ENCODE results near the gene LRRC3. TPM values are rescaled to one million over a fixed set of nuclear protein-coding genes. Genes with fewer than 3 reads are reported as not detected.
A peak's percentile ranks its signal among the peaks of the same experiment; 100 is the strongest.

LRRC3 gene
- total RNA-seq, 4 donors from 2014 or later: 1.7 to 6.6 (median 2.2) TPM

DNA sequence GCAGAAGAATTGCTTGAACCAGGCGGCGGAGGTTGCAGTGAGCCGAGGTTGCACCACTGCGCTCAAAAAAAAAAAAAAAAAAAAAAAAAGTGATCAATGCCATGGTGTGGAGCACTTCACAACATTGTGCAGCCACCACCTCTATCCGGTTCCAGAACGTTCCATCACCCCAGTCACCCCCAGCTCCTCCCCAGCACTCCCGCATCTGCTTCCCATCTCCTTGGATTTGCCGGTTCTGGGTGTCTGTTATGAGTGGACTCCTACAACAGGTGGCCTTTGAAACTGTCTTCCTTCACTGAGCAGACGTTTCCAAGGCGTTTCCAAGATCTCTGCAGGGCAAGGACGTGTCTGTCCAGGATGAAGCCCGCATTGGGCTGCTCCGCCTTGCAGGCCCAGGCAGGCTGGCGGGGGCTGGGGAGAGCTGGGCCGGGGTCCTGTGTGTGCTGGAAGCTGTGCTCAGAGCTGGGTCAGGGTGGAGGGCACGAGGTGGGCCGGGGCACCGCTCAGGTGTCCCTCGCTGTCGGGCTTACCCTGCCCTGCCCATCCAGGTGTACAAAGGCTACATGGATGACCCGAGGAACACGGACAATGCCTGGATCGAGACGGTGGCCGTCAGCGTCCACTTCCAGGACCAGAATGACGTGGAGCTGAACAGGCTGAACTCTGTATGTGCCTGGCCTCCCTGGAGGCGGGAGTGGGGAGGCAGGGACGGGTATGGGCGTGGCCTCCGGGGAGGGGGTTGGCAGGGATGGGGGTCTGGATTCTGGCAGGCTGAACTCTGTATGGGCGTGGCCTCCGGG, 14.9 kb upstream of the LRRC3 start:
- peak in 1 of 3 donors; percentile 32 for DNase-seq
- TF ChIP-seq POLR2A (IDR thresholded peaks at IDR 0.05): no peak
- TF ChIP-seq, protein P1, sequence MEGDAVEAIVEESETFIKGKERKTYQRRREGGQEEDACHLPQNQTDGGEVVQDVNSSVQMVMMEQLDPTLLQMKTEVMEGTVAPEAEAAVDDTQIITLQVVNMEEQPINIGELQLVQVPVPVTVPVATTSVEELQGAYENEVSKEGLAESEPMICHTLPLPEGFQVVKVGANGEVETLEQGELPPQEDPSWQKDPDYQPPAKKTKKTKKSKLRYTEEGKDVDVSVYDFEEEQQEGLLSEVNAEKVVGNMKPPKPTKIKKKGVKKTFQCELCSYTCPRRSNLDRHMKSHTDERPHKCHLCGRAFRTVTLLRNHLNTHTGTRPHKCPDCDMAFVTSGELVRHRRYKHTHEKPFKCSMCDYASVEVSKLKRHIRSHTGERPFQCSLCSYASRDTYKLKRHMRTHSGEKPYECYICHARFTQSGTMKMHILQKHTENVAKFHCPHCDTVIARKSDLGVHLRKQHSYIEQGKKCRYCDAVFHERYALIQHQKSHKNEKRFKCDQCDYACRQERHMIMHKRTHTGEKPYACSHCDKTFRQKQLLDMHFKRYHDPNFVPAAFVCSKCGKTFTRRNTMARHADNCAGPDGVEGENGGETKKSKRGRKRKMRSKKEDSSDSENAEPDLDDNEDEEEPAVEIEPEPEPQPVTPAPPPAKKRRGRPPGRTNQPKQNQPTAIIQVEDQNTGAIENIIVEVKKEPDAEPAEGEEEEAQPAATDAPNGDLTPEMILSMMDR (IDR thresholded peaks at IDR 0.05): no peak
- Histone ChIP-seq H3K9me3 (no peaks in the 10 kb centered on the region), H3K4me1 (no peaks in the 10 kb centered on the region), H3K27ac (no peak overlapping the region), H3K4me3 (no peak overlapping the region), H3K27me3 (no peaks in the 10 kb centered on the region), H3K36me3 (no peaks in the 10 kb centered on the region)

GRCh38 chr21:44441041-44441400, 14.3 kb upstream of the LRRC3 start:
- no peaks in the 10 kb centered on the region for H3K4me1 ChIP-seq
- DNase-seq: peak in 1 of 3 donors; percentile 26
- TF ChIP-seq POLR2A (IDR thresholded peaks at IDR 0.05): no peak
- TF ChIP-seq, protein P1 (IDR thresholded peaks at IDR 0.05): no peak
- no peaks in the 10 kb centered on the region for H3K36me3 ChIP-seq
- no peak overlapping the region for H3K27ac ChIP-seq
- no peak overlapping the region for H3K4me3 ChIP-seq
- H3K9me3 ChIP-seq: no peaks in the 10 kb centered on the region
- H3K27me3 ChIP-seq: no peaks in the 10 kb centered on the region

DNA sequence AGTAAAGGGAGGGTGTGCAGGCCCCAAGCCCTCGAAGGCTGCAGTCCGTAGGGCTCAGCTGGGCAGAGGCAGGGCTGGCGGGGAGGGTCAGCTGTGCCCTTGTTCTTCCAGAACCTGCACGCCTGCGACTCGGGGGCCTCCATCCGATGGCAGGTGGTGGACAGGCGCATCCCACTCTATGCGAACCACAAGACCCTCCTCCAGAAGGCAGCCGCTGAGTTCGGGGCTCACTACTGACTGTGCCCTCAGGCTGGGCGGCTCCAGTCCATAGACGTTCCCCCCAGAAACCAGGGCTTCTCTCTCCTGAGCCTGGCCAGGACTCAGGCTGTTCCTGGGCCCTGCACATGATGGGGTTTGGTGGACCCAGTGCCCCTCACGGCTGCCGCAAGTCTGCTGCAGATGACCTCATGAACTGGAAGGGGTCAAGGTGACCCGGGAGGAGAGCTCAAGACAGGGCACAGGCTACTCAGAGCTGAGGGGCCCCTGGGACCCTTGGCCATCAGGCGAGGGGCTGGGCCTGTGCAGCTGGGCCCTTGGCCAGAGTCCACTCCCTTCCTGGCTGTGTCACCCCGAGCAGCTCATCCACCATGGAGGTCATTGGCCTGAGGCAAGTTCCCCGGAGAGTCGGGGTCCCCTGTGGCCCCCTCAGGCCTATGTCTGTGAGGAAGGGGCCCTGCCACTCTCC, 13.6 kb upstream of the LRRC3 start:
- Histone ChIP-seq H3K4me1 (no peaks in the 10 kb centered on the region), H3K4me3 (no peak overlapping the region), H3K9me3 (no peaks in the 10 kb centered on the region), H3K27ac (no peak overlapping the region), H3K36me3 (no peaks in the 10 kb centered on the region), H3K27me3 (no peaks in the 10 kb centered on the region)
- DNase-seq: peak in 1 of 3 donors; percentile 26
- no peak for TF ChIP-seq POLR2A (IDR thresholded peaks at IDR 0.05)
- TF ChIP-seq, protein P1 (IDR thresholded peaks at IDR 0.05): no peak

- no peak overlapping the region for H3K4me3 ChIP-seq
- no peaks in the 10 kb centered on the region for H3K4me1 ChIP-seq
- no peaks in the 10 kb centered on the region for H3K9me3 ChIP-seq
- H3K27ac ChIP-seq: no peak overlapping the region
- peak in 1 of 3 donors; percentile 27 for DNase-seq
- TF ChIP-seq POLR2A (IDR thresholded peaks at IDR 0.05): no peak
- TF ChIP-seq, protein P1 (IDR thresholded peaks at IDR 0.05): no peak
- H3K36me3 ChIP-seq: no peaks in the 10 kb centered on the region
- H3K27me3 ChIP-seq: no peaks in the 10 kb centered on the region
These were observed 12.8 kb upstream of the LRRC3 start for GRCh38 chr21:44442266-44443125.

DNA sequence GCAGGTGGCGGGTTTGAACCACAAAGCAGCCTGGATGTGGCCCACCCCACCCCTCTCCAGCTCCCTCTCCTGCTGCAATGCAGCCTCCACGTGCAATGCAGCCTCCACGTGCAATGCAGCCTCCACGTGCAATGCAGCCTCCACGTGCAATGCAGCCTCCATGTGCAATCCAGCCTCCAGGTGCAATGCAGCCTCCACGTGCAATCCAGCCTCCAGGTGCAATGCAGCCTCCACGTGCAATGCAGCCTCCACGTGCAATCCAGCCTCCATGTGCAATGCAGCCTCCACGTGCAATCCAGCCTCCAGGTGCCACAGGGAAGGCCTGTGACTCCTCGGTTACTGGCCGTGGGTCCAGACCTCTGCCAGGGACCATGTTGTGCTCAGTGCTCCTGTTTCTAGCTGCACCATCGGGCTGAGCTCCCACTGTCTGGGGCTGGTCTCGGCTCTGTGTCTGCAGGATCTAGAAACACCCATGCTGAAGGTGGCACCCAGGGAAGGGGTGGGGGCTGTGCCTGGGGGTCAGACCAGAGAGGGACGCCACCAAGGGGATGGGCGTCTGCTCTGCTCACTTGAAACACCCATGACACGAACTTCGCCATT, 11.9 kb upstream of the LRRC3 start:
- DNase-seq: no peak
- Histone ChIP-seq H3K27me3 (no peaks in the 10 kb centered on the region), H3K4me3 (no peak overlapping the region)

More for the DNA sequence above, 11.9 kb upstream of the LRRC3 start:
- no peaks in the 10 kb centered on the region for H3K4me1 ChIP-seq
- no peaks in the 10 kb centered on the region for H3K36me3 ChIP-seq
- TF ChIP-seq POLR2A (IDR thresholded peaks at IDR 0.05): no peak
- TF ChIP-seq, protein P1 (IDR thresholded peaks at IDR 0.05): no peak
- H3K27ac ChIP-seq: no peak overlapping the region
- H3K9me3 ChIP-seq: no peaks in the 10 kb centered on the region

Measured in Peyer's patch (tissue), 4 donors.